HG02852 (cell line): Measurements from ENCODE around the gene CXCR5.
A peak's percentile ranks its signal among the peaks of the same experiment; 100 is the strongest.

Experiments
- ATAC-seq: cut with Tn5 transposase; IDR thresholded peaks from one replicate; pipeline ENCODE4 v1.9.1; 2021; ENCODE audit warnings: mild to moderate bottlenecking, moderate library complexity; ENCODE audit not compliant: unreplicated experiment

Gene CXCR5

DNA sequence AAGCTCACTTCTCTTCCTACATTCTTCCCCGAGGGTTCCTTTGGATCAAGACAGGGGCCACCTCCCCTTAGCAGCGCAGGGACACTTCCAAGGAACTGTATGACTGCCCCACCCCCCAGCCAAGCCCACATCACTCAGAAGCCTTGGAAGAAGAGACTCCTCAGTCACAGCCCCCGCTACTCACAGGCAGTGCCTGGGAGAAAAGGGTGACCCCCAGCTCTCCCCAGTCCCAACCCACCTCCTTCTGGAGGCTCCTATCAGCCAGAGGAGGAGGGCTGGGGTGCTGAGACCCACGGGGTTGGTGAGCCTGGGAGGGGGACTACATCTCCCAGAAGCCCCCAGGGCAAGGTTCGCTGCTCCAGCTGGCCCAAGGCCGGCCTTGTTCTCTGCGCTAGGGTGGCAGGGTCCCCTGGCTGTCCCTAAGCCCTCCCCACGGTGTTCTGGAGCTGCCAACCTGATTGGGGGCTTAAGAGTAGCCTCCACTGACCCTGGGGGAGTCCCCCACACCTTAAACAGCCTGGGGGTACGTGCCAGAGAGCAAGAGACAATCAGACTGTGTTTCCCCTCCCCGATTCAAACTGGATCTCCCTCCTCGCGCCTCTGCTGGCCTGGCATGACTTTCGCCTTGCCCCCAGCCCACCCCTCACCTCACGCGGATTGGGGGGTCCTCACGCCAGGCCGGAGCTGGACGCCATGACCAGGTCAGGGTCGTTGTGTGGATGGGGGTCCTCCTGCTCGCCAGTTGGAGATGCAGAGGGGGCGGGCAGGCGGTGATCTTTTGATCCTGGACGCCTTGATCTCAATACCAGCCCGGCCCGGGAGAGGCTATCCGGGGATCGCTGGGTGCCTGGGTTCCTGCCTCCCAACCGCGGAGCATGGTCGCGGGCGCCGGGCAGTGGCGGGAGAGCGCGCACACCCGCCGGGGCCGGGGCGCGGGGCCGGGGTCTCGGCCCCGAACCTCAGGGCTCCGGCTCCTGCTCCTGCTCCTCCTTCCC, 41.2 kb downstream of the CXCR5 start:
- no peak for ATAC-seq

DNA sequence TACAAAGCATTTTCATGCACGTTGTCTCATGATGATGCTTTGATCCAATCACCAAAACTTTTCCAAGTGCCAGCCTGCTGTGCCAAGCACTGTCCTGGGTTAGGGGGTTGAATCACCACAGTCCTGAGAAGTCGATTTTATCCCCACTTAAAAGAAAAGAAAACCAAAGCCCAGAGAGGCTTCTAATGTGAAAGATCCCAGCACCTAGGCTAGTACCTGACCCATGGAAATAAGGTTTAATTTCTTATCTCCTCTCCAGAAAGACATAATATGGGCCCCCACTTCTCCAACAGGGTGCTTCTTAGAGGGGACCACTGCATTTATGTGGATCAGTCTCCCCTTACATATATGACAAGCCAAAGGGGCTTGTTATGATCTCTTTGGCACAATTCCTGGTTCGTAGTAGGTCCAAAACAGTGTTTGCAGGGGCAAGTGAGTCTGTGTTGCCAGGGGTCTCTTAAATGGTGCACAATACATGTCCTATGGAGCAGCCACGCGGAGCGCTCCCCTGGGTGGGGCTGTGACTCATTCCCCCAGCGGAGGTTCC, 43.9 kb downstream of the CXCR5 start:
- ATAC-seq, result no peak

DNA sequence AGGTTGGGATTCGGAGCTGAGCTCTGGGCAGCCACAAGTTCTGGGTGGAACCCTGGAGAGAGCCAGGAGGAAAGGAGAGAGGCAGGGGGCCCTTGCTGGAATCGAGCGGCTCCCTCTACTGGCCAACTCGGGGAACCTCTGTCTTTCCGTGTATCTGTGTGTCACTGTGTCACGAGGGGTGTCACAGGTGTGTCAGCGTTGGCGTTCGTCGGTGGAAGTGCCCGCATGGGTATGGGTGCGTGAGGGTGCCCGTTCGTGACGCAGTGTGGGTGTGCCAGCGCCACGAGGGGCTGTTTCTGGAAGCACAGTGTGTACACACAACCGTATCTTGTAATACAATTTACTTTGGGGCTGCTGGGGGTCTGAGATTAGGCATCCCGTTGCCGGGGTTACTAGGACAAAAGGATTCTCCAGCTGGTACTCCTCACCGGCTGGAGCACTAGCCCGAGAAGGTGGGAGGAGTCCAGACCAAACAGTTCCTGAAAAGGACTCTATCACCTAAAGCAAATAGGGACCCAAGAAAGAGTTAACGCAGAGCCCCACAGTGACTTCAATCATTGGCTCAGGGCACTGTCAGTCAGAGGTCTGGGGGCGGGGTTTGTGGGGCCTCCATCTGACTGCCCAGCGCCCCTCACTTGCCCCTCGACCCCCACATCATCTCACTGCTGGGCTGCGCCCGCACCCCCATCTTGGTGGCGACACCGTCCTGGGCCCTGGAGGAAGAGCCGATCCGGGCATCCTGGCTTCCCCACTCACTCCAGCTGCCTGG, 44.6 kb downstream of the CXCR5 start:
- peak; percentile 40 for ATAC-seq

DNA sequence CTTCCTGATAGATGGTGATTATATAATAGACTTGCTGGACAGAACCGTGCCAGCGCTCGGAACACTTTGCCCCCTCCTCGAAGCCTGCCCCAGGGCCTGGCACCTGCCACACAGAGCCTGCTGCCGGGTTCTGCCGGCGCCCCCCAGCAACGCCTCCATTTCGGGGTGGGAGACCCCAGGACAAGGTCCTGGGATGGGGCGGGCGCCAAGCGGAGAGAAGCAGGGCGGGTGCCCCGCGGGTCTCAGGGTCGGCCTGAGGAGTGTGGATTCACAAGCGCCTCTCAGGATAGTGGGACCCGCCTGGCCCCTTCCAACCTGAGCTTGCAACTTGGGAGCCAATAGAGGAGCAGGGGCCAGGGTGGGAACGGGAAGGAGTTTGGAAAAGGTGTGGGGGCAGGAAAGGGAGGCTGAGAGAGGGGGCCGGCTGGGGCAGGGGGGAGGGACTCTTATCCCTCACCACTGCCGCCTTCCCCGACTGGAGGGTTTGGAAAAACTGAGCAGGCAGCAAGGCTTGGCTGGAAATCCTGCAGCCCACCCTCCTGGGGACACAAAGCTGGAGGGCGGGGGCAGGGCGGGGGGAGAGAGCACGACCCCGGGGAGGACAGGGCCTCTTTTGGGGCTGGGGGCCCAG, 45.3 kb downstream of the CXCR5 start:
- ATAC-seq, result no peak

DNA sequence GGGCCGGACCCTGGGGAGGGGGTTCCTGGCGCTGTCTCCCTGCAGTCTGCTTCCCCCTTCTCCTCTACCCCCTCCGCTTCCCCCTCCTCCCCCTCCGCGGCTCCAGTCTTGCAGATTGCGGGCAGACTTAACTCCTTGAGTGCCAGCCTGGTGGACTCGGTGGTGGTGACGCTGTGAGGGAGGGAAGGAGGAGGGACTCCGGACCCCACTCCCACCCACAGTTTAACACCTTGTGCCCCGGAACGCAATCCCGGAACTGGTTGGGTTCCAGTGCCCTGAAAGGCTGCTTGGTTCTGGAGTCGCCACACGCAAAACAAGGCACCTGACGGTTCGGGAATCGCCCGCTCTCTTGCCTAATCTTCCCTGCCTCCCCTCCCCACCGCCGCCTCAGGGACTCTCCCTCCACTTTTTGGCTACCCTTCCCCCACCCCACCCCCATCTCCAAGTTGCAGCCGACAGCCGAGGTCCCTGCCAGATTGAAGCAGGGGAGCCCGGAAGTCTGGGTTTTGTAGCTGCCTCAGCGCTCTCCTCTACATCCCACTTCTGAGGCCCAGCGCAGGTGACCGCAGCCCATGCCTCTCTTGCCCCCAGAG, 45.9 kb downstream of the CXCR5 start:
- no peak for ATAC-seq

DNA sequence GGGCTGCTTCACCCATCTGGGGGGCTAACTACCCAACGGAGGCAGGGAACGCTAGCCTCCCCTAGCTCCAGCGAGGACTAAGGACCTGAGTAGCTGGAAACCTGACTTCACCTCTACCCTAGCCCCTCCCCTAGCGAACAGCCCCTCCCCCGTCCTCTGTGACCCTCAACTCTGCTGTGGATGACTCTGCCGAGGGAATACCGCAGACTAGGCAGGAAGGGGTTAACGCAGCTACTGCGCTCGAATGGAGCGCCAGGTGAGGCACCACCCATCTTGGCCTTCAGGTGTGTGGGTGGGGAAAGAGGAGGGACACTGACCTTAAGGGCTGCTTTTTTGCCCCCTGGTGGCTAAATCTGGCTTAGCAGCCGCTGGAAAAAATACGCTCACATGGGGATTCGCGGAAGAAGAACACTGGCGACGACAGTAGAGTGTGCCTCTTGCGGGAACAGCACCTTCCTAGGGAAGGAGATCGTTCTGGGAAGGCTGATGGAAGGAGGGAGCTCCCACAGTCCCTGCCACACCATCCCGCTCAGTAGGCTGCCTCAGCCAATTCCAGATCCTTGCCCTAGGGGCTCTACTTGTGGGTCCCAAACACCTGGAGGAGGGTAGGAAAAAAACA, 46.5 kb downstream of the CXCR5 start:
- no peak for ATAC-seq

DNA sequence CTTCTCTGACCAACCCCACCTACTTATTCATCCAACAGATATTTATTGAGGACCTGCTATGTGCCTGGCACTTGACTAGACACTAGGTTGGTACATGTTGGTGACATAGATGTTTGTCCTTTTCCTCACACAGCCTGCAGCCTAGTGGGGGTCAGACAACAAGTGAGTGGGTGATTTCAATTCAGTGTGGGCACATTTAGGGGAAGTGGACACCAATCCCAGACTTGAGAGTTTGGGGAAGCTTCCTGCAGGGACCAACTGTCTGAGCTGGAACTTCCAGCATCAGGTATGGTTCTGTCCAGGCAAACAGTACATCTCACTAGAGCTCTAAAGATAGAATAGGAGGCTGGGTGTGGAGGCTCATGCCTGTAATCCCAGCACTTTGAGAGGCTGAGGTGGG, 47.9 kb downstream of the CXCR5 start:
- no peak for ATAC-seq

DNA sequence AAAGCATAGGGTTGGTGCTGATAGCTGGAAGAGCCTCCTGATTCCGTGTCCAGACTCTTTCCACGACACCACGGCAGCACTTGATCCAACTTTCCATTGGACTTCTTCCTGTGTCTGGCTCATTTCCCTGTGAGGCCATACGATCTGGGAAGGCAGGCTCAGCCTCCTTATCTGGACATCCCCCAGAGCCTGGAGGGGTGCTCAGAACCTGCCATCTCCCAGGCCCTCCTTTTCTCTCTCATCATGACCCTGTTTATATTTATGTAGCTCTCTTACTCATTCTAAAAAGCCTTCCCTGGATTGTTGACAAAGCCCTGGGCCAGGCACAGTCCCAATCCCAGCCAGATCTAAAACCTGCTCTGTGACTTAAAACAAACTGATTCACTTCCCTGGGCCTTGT, 49.8 kb downstream of the CXCR5 start:
- ATAC-seq, result no peak

DNA sequence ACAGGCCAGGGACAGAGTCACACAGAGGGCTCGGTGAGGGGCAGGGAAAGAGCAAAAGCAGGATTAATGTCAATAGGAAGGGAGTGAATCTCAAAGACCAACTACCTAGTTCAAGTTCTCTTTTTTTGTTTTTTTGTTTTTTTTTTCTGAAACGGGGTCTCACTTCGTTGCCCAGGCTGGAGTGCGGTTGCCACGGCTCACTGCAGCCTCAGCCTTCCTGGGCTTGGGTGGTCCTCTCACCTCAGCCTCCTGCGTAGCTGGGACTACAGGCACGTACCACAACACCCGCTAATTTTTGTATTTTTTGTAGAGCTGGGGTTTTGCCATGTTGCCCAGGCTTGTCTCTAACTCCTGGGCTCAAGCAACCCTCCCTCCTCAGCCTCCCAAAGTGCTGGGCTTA, 51.7 kb downstream of the CXCR5 start:
- no peak for ATAC-seq

DNA sequence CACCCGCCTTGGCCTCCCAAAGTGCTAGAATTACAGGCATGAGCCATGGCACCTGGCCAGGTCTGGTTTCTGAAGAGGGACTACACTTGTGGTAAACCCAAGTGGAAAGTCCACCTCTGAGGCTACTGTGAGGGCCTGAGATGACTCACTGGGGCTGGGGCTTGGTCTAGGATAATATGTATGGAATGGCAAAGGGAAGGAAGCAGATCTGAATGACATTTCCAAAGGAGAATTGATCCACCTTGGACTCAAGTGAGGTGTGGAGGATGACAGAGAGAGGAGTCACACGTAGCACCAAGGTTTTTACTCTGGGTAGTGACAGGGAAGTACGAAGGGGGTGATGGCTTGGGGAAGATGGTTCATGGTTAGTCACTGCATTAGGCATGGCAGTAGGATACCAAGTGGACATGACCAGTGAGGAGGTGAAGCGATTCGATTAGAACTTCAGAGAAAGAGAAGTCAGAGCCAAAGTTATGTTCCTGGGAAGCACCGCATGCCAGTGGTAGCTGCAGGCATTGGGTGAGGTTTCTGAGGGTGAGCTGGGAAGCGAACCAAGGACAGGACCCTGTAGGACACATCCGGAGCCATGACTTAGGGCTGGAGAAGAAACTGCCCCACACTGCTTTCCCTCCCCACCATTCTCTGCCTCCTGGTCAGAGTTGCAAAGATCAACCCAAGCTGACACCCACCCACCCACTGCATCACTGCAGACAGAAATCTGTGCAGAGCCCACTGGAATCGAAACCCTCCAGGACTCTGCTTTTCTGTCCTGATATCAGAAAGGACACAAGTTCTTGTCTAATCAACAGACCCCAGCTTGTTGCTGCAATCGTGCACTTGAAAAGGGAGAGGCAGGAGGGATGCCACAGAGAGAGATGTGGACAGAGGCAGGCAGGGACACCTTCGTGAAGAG, 55.1 kb downstream of the CXCR5 start:
- ATAC-seq, result no peak

DNA sequence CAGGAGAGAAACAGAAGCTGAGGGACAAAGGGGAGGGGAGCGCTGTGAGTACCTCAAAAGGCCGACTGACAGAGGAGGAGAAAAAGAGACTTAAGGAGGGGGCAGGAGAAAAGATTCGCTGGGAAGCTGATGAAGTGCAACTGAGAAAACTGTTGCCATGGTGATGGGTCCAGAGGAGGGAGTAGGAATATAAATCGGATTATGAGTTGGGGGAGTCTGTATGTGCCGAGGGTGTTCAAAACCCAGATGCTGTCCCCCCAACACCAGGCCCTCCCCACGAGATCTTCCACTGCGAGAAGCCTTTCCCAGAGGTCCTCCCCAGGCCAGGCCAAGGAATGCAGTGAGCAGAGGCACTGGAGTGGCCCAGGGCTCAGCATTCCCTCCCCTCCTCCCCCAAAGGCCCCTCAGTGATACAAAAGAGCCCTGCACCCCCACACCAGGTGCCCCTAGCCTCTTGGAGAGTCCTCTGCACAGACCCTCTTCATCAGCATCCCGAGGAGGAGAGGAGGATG, 55.8 kb downstream of the CXCR5 start:
- ATAC-seq, result no peak

DNA sequence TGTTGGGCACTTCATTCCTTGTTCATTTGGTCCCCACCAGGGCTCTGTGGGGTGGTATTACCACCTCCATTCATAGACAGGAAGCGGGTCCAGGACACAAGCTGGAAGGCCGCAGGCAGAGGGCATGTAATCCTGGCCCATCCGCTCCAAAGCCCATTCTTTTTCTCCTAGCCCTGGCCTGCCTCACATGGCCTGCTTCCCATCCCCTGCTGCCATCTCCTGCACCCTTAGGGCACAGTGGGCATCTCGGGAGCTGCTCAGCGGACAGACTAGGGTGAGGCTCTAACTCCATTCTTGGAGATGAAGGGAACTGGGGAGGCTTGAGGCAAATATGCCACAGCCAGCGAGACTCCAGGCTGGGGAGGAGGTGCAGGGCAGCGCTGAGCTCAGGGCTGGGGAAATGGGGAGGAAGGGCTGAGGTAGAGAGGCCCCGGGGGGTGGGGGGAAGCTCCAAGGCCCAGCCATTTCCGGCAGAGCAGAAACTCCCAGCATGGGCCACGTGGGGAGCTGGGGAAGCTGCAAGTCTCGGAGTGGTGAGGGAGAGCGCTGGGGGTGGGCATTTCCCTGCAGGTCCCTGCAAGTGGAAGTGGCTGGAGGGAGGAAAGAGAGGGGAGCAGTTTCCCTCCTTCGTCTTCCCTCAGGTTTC, 56.4 kb downstream of the CXCR5 start:
- no peak for ATAC-seq

DNA sequence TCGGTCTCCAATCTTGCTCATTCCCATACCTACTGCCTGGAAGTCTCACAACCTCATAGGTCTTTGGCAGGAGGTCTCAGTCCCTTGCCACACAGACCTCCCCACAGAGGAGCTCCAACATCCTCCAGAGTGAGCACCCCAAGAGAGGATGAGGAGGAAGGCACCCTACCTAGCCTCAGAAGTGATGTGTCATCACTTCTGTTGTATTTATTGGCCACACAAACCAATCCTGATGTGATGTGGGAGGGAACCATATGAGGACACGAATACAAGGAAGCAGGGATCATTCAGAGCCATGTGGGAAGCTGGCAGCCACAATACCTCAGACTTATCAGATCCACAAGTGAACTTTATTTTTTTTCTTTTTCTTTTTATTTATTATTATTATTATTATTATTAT, 63.4 kb downstream of the CXCR5 start:
- no peak for ATAC-seq
